IPS-18a (cell line): ENCODE data around the gene OTOGL.
"Not testable (repeated sequence)": the region's sequence is repeated elsewhere in the genome, so short reads cannot be mapped to it uniquely, and the experiment has no call there.

Experiments
- H3K27ac ChIP-seq: one replicate; pipeline ENCODE4 v1.5.1; 2013; ENCODE audit warnings: low read length
- H3K27me3 ChIP-seq: one replicate; pipeline ENCODE4 v1.6.1; 2013; ENCODE audit warnings: mild to moderate bottlenecking, low read length; ENCODE audit not compliant: control insufficient read depth, insufficient read depth
- H3K36me3 ChIP-seq: one replicate; pipeline ENCODE4 v1.6.1; 2013; ENCODE audit warnings: low read depth, low read length; ENCODE audit not compliant: control insufficient read depth
- H3K4me1 ChIP-seq: one replicate; pipeline ENCODE4 v1.6.1; 2013; ENCODE audit warnings: low read depth, low read length; ENCODE audit not compliant: control insufficient read depth
- H3K4me3 ChIP-seq: one replicate; pipeline ENCODE4 v1.5.1; 2013; ENCODE audit warnings: low read length
- H3K9ac ChIP-seq: one replicate; pipeline ENCODE4 v1.6.1; 2013; ENCODE audit warnings: mild to moderate bottlenecking, low read length, moderate library complexity
- H3K9me3 ChIP-seq: one replicate; pipeline ENCODE4 v1.6.1; 2013; ENCODE audit warnings: low read depth, low read length; ENCODE audit not compliant: control insufficient read depth

OTOGL gene

DNA sequence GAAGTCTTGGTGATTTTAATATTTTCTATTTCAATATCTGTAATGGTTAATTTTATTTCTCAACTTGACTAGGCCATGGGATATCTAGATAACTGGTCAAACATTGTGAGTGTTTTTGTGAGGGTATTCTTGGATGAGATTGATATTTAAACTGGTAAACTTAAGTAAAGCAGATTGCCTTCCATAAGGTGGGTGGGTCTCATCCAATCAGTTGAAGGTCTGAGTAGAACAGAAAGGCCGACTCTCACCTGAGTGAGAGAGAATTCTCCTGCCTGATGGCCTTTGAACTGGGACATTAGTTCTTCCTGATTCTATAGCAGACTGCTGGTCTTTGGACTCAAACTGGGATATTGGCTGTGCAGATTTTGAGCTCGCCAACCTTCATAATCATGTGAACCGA lies 36.3 kb downstream of the OTOGL start:
- Histone ChIP-seq H3K36me3 (no peaks in the 10 kb centered on the region), H3K9me3 (no peaks in the 10 kb centered on the region), H3K4me3 (no peak overlapping the region), H3K27me3 (no peaks in the 10 kb centered on the region), H3K27ac (no peak overlapping the region), H3K4me1 (no peaks in the 10 kb centered on the region), H3K9ac (no peak overlapping the region)

DNA sequence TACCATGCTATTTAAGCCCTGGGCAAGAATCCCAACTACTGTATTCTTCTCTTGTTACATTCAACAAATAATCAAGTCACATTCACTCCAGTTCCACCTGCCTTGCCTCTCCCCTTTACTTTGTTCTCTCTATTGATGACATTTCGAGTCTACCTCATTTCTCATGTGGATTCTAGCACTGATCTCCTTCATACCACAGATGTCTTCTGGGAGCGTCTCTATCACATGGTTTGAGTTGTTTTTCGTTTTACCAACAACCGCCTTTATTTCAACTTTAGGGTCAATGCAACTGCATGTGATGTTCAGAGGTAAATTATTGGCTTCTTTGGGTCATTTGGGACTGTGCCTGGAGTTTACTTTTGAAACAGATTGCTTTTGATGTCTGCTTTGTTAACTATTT lies 40.7 kb downstream of the OTOGL start:
- Histone ChIP-seq H3K9me3 (no peaks in the 10 kb centered on the region), H3K4me1 (no peaks in the 10 kb centered on the region), H3K27me3 (no peaks in the 10 kb centered on the region), H3K36me3 (no peaks in the 10 kb centered on the region), H3K9ac (no peak overlapping the region), H3K4me3 (no peak overlapping the region), H3K27ac (no peak overlapping the region)

DNA sequence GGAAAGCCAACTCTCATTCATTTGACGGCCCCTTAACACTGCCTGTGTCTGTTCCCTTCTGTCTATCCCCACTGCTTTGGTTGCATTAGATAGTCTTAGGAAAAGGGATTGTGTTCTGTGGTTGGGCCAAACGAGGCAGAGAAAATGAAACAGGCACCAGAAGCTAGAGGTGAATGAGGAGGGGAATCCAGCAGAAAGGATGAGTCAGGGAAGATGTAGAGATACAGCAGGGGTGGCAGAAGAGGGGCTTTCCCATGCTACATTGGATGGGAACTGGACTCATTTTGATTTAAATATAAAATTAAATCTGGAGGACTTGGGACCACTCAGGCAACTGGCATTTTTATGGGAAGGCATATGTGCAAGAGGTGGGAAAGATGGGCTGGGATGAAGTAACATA lies 43.3 kb downstream of the OTOGL start:
- H3K9me3 ChIP-seq: no peaks in the 10 kb centered on the region
- no peak overlapping the region for H3K27ac ChIP-seq
- H3K4me3 ChIP-seq: no peak overlapping the region
- no peak overlapping the region for H3K9ac ChIP-seq
- H3K36me3 ChIP-seq: no peaks in the 10 kb centered on the region
- no peaks in the 10 kb centered on the region for H3K4me1 ChIP-seq
- H3K27me3 ChIP-seq: no peaks in the 10 kb centered on the region

DNA sequence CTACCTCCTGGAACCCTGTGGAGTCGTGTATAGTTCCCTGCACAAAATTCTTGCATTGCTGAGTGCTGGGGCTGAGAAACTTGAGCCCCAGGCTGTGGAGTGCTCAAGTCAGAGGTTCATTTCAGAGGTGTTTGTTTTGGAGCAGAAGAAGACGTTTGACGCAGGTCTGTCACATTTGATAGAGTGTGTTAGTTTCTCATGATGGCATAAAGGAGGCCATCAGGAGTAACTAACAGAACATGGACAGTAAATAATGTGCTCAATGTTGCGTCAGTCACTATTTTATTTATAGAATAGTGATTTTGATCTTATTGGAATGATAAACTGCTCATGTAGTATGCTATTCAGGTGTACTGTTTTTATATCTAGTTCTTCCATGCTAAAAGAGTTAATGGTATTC lies 44.2 kb downstream of the OTOGL start:
- Histone ChIP-seq H3K36me3 (no peaks in the 10 kb centered on the region), H3K27ac (no peak overlapping the region), H3K4me3 (no peak overlapping the region), H3K4me1 (no peaks in the 10 kb centered on the region), H3K9me3 (no peaks in the 10 kb centered on the region), H3K9ac (no peak overlapping the region), H3K27me3 (no peaks in the 10 kb centered on the region)

DNA sequence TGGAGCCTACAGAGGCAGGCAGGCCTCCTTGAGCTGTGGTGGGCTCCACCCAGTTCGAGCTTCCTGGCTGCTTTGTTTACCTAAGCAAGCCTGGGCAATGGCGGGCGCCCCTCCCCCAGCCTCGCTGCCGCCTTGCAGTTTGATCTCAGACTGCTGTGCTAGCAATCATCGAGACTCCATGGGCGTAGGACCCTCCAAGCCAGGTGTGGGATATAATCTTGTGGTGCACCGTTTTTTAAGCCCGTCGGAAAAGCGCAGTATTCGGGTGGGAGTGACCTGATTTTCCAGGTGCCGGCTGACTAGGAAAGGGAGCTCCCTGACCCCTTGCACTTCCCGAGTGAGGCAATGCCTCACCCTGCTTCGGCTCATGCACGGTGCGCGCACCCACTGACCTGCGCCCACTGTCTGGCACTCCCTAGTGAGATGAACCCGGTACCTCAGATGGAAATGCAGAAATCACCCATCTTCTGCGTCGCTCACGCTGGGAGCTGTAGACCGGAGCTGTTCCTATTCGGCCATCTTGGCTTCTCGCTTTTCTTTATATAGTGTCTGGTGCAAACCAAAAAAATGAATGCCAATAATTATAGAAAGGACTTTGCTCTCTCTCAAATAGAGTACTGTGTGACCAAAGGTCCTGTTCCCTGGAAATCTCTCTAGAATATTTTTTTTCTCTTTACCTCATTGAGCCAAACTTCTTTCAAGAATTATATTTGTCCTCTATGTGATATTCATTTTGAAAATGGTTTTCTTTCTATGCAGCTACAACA lies 50.4 kb downstream of the OTOGL start:
- H3K9ac ChIP-seq, H3K27ac ChIP-seq, H3K36me3 ChIP-seq, H3K9me3 ChIP-seq, H3K4me3 ChIP-seq, H3K4me1 ChIP-seq, H3K27me3 ChIP-seq: not testable (repeated sequence)

DNA sequence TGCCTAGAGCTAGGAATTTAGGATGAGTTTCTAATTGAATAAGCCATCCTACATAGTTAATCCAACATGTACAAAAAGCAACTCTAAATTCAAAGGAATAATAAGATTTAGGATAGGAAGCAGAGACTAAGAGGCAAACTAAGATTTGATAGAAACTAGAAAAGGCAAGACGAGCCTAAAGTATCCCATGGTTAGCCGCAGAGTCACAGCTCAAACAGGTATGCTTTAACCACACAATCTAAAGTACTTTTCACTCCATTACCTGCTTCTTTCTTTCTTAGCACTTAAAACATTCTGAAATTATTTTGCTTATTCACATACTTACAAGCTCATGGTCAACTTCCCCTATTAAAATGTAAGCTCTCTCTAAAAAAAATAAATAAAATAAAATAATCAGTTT lies 51.8 kb downstream of the OTOGL start:
- H3K27me3 ChIP-seq: no peaks in the 10 kb centered on the region
- no peak overlapping the region for H3K27ac ChIP-seq
- no peaks in the 10 kb centered on the region for H3K4me1 ChIP-seq
- no peak overlapping the region for H3K4me3 ChIP-seq
- no peaks in the 10 kb centered on the region for H3K36me3 ChIP-seq
- H3K9me3 ChIP-seq: no peaks in the 10 kb centered on the region
- H3K9ac ChIP-seq: no peak overlapping the region

DNA sequence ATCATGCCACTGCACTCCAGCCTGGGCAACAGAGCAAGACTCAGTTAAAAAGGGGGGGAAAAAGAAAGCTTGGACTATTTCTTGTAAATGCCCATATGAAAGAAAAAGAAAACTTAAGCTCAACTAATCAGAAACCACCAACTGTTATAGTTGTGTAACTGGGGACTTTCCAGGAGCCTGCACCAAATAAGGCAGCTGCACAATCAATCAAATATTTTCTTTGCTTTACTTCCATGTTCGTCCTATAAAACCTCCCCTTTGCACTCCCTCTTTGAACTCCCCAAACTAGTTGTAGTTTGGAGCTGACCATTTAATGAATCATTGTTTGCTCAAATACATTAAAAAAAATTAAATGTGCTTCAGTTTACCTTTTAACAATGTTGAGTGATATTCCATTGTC lies 54.9 kb downstream of the OTOGL start:
- H3K4me1 ChIP-seq: no peaks in the 10 kb centered on the region
- H3K27me3 ChIP-seq: no peaks in the 10 kb centered on the region
- no peak overlapping the region for H3K27ac ChIP-seq
- H3K9me3 ChIP-seq: no peaks in the 10 kb centered on the region
- H3K36me3 ChIP-seq: no peaks in the 10 kb centered on the region
- no peak overlapping the region for H3K9ac ChIP-seq
- no peak overlapping the region for H3K4me3 ChIP-seq

DNA sequence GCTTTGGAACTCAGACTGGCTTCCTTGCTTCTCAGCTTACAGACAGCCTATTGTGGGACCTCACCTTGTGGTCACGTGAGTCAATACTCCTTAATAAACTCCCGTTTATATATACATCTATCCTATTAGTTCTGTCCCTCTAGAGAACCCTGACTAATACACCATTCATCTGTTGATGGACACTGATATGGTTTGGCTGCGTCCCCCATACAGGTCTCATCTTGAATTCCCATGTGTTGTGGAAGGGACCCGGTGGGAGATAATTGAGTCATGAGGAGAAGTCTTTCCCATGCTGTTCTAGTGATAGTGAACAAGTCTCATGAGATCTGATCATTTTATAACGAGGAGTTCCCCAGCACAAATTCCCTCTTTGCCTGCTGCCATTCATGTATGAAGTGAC lies 57.0 kb downstream of the OTOGL start:
- no peaks in the 10 kb centered on the region for H3K27me3 ChIP-seq

DNA sequence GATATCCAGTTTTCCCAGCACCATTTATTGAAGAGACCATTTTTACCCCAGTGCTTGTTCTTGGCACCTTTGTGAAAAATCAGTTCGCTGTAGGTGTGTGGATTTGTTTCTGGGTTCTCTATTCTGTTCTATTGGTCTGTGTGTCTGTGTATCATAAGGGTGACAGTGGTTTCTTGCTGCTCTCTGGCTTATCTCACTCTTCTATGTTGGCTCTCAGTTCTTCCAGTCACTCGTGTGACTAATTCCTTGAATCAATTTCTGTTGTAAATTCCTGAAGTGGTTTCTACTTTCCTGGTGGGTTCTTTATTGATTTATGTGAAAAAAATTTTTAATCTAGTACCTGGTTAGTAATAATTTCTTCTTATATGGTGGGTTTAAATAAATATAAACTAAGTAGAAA lies 58.3 kb downstream of the OTOGL start:
- Histone ChIP-seq H3K9me3 (no peaks in the 10 kb centered on the region), H3K27ac (no peak overlapping the region), H3K4me1 (no peaks in the 10 kb centered on the region), H3K36me3 (no peaks in the 10 kb centered on the region), H3K9ac (no peak overlapping the region), H3K4me3 (no peak overlapping the region), H3K27me3 (no peaks in the 10 kb centered on the region)

More for the DNA sequence above, 57.0 kb downstream of the OTOGL start:
- H3K36me3 ChIP-seq: no peaks in the 10 kb centered on the region
- H3K9ac ChIP-seq: no peak overlapping the region
- no peak overlapping the region for H3K4me3 ChIP-seq
- H3K9me3 ChIP-seq: no peaks in the 10 kb centered on the region
- no peaks in the 10 kb centered on the region for H3K4me1 ChIP-seq
- H3K27ac ChIP-seq: no peak overlapping the region

DNA sequence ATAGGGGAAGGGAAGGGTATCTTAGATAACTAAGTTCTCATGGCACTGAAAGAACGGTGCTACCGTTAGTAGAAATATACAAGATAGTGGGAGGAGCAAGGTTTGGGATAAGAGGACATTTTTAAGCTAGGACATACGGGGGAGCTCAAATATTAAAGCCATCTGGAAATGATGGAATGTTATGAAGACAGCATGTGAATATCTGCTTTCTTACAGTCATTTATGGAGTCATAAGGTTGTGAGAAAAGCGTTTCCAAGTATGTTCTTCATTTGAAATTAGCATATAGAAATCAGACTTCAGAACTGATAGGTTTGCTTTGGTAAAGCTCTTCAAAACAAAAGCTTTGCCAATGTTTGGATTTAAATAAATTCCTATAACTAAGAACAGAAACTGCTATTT lies 62.3 kb downstream of the OTOGL start:
- H3K4me3 ChIP-seq: no peak overlapping the region
- no peak overlapping the region for H3K9ac ChIP-seq
- no peaks in the 10 kb centered on the region for H3K36me3 ChIP-seq
- no peak overlapping the region for H3K27ac ChIP-seq
- no peaks in the 10 kb centered on the region for H3K9me3 ChIP-seq
- no peaks in the 10 kb centered on the region for H3K27me3 ChIP-seq
- no peaks in the 10 kb centered on the region for H3K4me1 ChIP-seq

DNA sequence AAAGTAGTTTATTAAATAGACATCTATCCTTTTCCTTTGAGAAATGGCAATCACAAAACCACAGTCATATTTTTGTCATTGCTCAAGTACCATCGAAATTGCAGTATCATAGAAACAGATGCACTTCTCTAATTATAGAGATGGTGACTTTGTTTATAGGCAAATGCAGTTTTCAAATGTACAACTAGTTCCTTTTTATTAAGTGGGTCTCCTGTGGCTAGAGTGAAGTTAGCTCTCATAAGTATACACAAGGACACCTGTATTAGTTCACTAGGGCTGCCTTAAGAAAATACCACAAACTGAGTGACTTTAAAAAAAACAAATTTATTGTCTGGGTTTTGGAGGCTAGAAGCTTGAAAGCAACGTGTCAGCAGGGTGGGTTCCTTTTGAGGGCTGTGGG lies 62.8 kb downstream of the OTOGL start:
- no peak overlapping the region for H3K9ac ChIP-seq
- no peak overlapping the region for H3K4me3 ChIP-seq
- no peak overlapping the region for H3K27ac ChIP-seq
- H3K27me3 ChIP-seq: no peaks in the 10 kb centered on the region
- no peaks in the 10 kb centered on the region for H3K36me3 ChIP-seq
- no peaks in the 10 kb centered on the region for H3K4me1 ChIP-seq
- H3K9me3 ChIP-seq: no peaks in the 10 kb centered on the region

DNA sequence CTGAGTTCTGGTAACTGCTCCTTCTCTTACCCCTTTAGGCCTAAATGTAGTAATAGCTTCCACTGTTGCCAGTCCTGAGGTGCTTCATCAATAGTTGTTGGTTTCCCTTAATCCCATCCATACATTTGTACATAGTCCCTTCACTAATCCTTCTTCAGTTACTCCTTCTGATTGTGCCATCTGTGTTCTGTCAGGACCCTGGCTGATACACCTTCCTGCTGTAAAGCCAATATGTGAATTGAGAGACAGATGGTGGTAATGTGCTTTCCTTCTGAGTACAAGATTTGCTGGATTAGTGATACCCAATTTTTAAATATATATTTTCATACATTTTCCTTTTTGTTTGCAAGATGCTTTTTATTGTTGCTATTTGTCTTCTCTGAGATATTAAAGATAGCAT lies 66.4 kb downstream of the OTOGL start:
- no peaks in the 10 kb centered on the region for H3K27me3 ChIP-seq
- H3K36me3 ChIP-seq: no peaks in the 10 kb centered on the region
- H3K9ac ChIP-seq: no peak overlapping the region
- H3K4me1 ChIP-seq: no peaks in the 10 kb centered on the region
- no peak overlapping the region for H3K4me3 ChIP-seq
- no peak overlapping the region for H3K27ac ChIP-seq
- no peaks in the 10 kb centered on the region for H3K9me3 ChIP-seq
